ENCODE results near the gene RPL10. TPM values are rescaled to one million over a fixed set of nuclear protein-coding genes. Genes with fewer than 3 reads are reported as not detected.

Gene RPL10
- total RNA-seq, 2 experiments from 2014 or later, result 5,036 to 5,204 TPM

DNA sequence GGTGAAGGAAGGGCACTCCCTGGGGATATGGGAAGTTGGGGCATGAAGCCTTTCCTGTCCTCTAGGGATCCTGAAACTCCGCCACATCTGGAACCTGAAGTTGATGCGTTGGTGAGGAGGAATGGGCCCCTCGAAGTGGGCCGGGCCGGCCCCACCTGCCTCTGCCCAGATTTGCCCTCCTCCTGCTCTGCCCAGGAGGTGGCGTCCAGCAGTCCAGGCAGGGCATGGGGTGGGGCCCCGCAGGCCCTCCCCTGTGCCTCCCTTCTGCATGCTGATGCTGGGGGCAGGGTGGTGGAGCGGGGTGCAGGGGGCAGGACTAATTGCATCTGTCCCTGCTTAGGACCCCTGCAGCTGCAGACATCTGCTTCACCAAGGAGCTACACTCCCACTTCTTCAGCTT is 15.0 kb downstream of the RPL10 start:
- H3K4me3 Mint-ChIP-seq, result peak overlapping the region; percentile 83
- POLR2A ChIA-PET, result interaction anchor here (1.4 to 3.5 kb wide), 3 partner anchors 15 to 104 kb away, joined by 4 to 40 read pairs (median 5); partner anchors contain the start of genes FAM3A and RPL10
- H3K27me3 Mint-ChIP-seq, result no peaks in the 10 kb centered on the region
- no peaks in the 10 kb centered on the region for H3K9me3 ChIP-seq (ENCODE audit: control insufficient read depth in 1 of 2, insufficient read depth in 1 of 2, low read length in 2 of 2)
- H3K9me3 Mint-ChIP-seq, result no peaks in the 10 kb centered on the region
- peak overlapping the region in 1 of 2 donors; percentile 74 for H3K27ac ChIP-seq (ENCODE audit: low read depth in 1 of 2, low read length in 2 of 2)
- no peaks in the 10 kb centered on the region for H3K27me3 ChIP-seq (ENCODE audit: control insufficient read depth in 1 of 2, insufficient read depth in 2 of 2, low read length in 2 of 2)
- TF ChIP-seq, protein P1, sequence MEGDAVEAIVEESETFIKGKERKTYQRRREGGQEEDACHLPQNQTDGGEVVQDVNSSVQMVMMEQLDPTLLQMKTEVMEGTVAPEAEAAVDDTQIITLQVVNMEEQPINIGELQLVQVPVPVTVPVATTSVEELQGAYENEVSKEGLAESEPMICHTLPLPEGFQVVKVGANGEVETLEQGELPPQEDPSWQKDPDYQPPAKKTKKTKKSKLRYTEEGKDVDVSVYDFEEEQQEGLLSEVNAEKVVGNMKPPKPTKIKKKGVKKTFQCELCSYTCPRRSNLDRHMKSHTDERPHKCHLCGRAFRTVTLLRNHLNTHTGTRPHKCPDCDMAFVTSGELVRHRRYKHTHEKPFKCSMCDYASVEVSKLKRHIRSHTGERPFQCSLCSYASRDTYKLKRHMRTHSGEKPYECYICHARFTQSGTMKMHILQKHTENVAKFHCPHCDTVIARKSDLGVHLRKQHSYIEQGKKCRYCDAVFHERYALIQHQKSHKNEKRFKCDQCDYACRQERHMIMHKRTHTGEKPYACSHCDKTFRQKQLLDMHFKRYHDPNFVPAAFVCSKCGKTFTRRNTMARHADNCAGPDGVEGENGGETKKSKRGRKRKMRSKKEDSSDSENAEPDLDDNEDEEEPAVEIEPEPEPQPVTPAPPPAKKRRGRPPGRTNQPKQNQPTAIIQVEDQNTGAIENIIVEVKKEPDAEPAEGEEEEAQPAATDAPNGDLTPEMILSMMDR (IDR thresholded peaks at IDR 0.05), result no peak
- DNase-seq (peak in 1 of 14 experiments; percentile 3), ATAC-seq (ENCODE audit: poor library complexity) (no peak)
- peak overlapping the region; percentile 91 for H3K27ac Mint-ChIP-seq
- H3K4me3 ChIP-seq (ENCODE audit: low read length), result no peak overlapping the region
- CTCF ChIA-PET, result interaction anchor here (1.4 kb wide), 1 partner anchor 14 kb away, joined by 3 read pairs; the partner anchor contains the start of gene RPL10
- intact Hi-C loops (cut with DNase I, micrococcal nuclease), result no loop called here
- peaks cover 21% of the 10 kb centered on the region for H3K4me1 ChIP-seq (ENCODE audit: insufficient read depth, low read length)
- peaks cover 24% of the 10 kb centered on the region for H3K36me3 Mint-ChIP-seq (ENCODE audit: low read depth)
- H3K36me3 ChIP-seq (ENCODE audit: insufficient read depth, low read length), result peaks cover 1% of the 10 kb centered on the region
- H3K4me1 Mint-ChIP-seq (ENCODE audit: low read depth), result peaks cover 17% of the 10 kb centered on the region

DNA sequence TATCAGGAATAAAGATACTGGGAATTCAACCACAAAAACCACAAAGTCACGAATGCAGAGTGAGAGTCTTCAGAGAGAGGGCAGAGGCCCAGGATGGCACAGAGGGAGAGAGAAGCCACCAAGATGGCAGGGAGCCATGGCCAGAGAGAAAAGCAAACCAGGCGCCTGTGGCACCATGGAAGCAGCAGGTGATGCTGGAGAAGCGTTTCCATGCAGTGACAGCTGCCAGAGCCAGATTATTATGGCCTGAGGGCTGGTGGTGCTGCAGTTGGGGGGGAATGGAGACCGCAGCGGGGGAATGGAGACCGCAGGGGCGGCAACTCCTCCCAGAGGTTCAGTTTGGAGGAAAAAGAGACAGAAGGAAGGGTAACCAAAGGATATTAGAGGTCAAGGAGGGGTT is 19.0 kb downstream of the RPL10 start:
- Mint-ChIP-seq H3K4me3 (no peak overlapping the region), H3K27ac (no peak overlapping the region), H3K4me1 (ENCODE audit: low read depth) (peaks cover 6% of the 10 kb centered on the region), H3K9me3 (no peaks in the 10 kb centered on the region), H3K36me3 (ENCODE audit: low read depth) (peaks cover 20% of the 10 kb centered on the region), H3K27me3 (no peaks in the 10 kb centered on the region)
- Histone ChIP-seq H3K27ac (ENCODE audit: low read depth in 1 of 2, low read length in 2 of 2) (no peak overlapping the region), H3K4me1 (ENCODE audit: insufficient read depth, low read length) (peaks cover 11% of the 10 kb centered on the region), H3K27me3 (ENCODE audit: control insufficient read depth in 1 of 2, insufficient read depth in 2 of 2, low read length in 2 of 2) (no peaks in the 10 kb centered on the region), H3K9me3 (ENCODE audit: control insufficient read depth in 1 of 2, insufficient read depth in 1 of 2, low read length in 2 of 2) (no peaks in the 10 kb centered on the region), H3K4me3 (ENCODE audit: low read length) (no peak overlapping the region), H3K36me3 (ENCODE audit: insufficient read depth, low read length) (peaks cover 13% of the 10 kb centered on the region)
- DNase-seq (no peak), ATAC-seq (ENCODE audit: poor library complexity) (no peak)
- CTCF ChIA-PET, result no interaction called here
- TF ChIP-seq, protein P1 (IDR thresholded peaks at IDR 0.05), result no peak
- intact Hi-C loops (cut with DNase I, micrococcal nuclease), result no loop called here
- POLR2A ChIA-PET, result no interaction called here

DNA sequence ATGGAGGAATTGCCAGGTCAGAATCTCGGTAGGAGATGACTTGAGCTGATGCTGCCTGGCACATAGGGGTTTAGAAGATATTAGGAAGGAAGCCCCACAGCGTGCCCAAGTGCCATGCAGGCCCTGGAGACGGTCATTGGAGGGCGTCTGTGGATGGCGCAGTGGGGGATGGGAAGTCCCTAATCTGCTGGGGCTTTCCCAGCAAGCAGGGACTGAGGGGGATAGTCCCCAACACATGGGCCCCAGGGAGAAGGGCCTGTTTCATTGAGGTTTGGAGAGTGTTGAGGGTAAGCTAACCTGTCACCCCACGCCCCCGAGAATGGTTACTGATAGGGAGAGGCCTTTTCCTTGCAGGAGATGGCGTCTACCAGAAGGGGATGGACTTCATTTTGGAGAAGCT is 21.0 kb downstream of the RPL10 start:
- Mint-ChIP-seq H3K9me3 (no peaks in the 10 kb centered on the region), H3K27ac (no peak overlapping the region), H3K4me3 (no peak overlapping the region), H3K36me3 (ENCODE audit: low read depth) (peaks cover 10% of the 10 kb centered on the region), H3K27me3 (no peaks in the 10 kb centered on the region), H3K4me1 (ENCODE audit: low read depth) (no peaks in the 10 kb centered on the region)
- POLR2A ChIA-PET, result no interaction called here
- H3K36me3 ChIP-seq (ENCODE audit: insufficient read depth, low read length), result peaks cover 13% of the 10 kb centered on the region
- H3K4me3 ChIP-seq (ENCODE audit: low read length), result no peak overlapping the region
- H3K9me3 ChIP-seq (ENCODE audit: control insufficient read depth in 1 of 2, insufficient read depth in 1 of 2, low read length in 2 of 2), result no peaks in the 10 kb centered on the region
- no peak overlapping the region for H3K27ac ChIP-seq (ENCODE audit: low read depth in 1 of 2, low read length in 2 of 2)
- no peaks in the 10 kb centered on the region for H3K27me3 ChIP-seq (ENCODE audit: control insufficient read depth in 1 of 2, insufficient read depth in 2 of 2, low read length in 2 of 2)
- DNase-seq (no peak), ATAC-seq (ENCODE audit: poor library complexity) (no peak)
- TF ChIP-seq, protein P1 (IDR thresholded peaks at IDR 0.05), result no peak
- CTCF ChIA-PET, result no interaction called here
- H3K4me1 ChIP-seq (ENCODE audit: insufficient read depth, low read length), result no peaks in the 10 kb centered on the region
- intact Hi-C loops (cut with DNase I, micrococcal nuclease), result no loop called here
